NCI-H1694 (cell line): ENCODE data around the gene BICRAL.
"Not testable (repeated sequence)": the region's sequence is repeated elsewhere in the genome, so short reads cannot be mapped to it uniquely, and the experiment has no call there.

Experiments used
- DNase-seq: peaks from one replicate; lab custom pipeline; 2025; lab: John Stamatoyannopoulos, UW

BICRAL gene

GRCh38 chr6:42795651-42796050, 13.8 kb downstream of the BICRAL start:
- no peak for DNase-seq

GRCh38 chr6:42796171-42796570, 14.3 kb downstream of the BICRAL start:
- no peak for DNase-seq

GRCh38 chr6:42797696-42798095, 15.8 kb downstream of the BICRAL start:
- DNase-seq: not testable (repeated sequence)

- no peak for DNase-seq
Measured at GRCh38 chr6:42805297-42805861, 23.5 kb downstream of the BICRAL start.

- DNase-seq: not testable (repeated sequence)
Measured at GRCh38 chr6:42806359-42806758, 24.5 kb downstream of the BICRAL start.

GRCh38 chr6:42808492-42809483, 26.9 kb downstream of the BICRAL start:
- DNase-seq: no peak

- DNase-seq: no peak
Measured at GRCh38 chr6:42813074-42813645, 31.3 kb downstream of the BICRAL start.

GRCh38 chr6:42813906-42814444, 32.1 kb downstream of the BICRAL start:
- DNase-seq: no peak

- DNase-seq: not testable (repeated sequence)
Measured at GRCh38 chr6:42815726-42816125, 33.9 kb downstream of the BICRAL start.

- DNase-seq: no peak
Measured at GRCh38 chr6:42817907-42818306, 36.1 kb downstream of the BICRAL start.

GRCh38 chr6:42818416-42818815, 36.6 kb downstream of the BICRAL start:
- no peak for DNase-seq

GRCh38 chr6:42818878-42819277, 37.0 kb downstream of the BICRAL start:
- no peak for DNase-seq

- no peak for DNase-seq
Measured at GRCh38 chr6:42819803-42820511, 38.1 kb downstream of the BICRAL start.

- no peak for DNase-seq
Measured at GRCh38 chr6:42820512-42821340, 38.9 kb downstream of the BICRAL start.

GRCh38 chr6:42821341-42821668, 39.5 kb downstream of the BICRAL start:
- DNase-seq: no peak

- no peak for DNase-seq
Measured at GRCh38 chr6:42821846-42822245, 40.0 kb downstream of the BICRAL start.

- no peak for DNase-seq
Measured at GRCh38 chr6:42829561-42830092, 47.8 kb downstream of the BICRAL start.

- no peak for DNase-seq
Measured at GRCh38 chr6:42831237-42831636, 49.4 kb downstream of the BICRAL start.

GRCh38 chr6:42834056-42834455, 52.2 kb downstream of the BICRAL start:
- DNase-seq: no peak

GRCh38 chr6:42841844-42842584, 60.2 kb downstream of the BICRAL start:
- no peak for DNase-seq
